ENCODE data around the gene PRPH. TPM values are rescaled to one million over a fixed set of nuclear protein-coding genes. Genes with fewer than 3 reads are reported as not detected.

Gene PRPH
- polyA plus RNA-seq, 2 of the 4 experiments (the other 2 are of a cell fraction): 0.50 to 1.7 TPM

GRCh38 chr12:49283541-49284429, 11.2 kb upstream of the PRPH start:
- POLR2A ChIA-PET: interaction anchor here (1.8 kb wide), 1 partner anchor 19 kb away, joined by 5 read pairs; the partner anchor contains the start of gene TUBA1C
- Histone ChIP-seq H3K4me1 (0 out of 3 replicates have a peak, but pooled peaks cover 9% of the 10 kb centered on the region), H3K4me3 (no peak overlapping the region), H3K27ac (no peak overlapping the region), H3K4me2 (no peak overlapping the region), H3K9me3 (no peaks in the 10 kb centered on the region)
- TF ChIP-seq RCOR1 (IDR thresholded peaks at IDR 0.05; ENCODE audit: low read depth, low read length): no peak
- TF ChIP-seq ZSCAN20 (CRISPR knock-in tag; IDR thresholded peaks at IDR 0.05): no peak
- TF ChIP-seq CTCF (IDR thresholded peaks at IDR 0.05): peak; percentile 13; the same call in 1 of the 3 replicates
- no peak for TF ChIP-seq FOSB (CRISPR knock-in tag; IDR thresholded peaks at IDR 0.05)
- TF ChIP-seq RAD21 (conservative IDR thresholded peaks at IDR 0.05 in 1 of 2, IDR thresholded peaks at IDR 0.05 in 1 of 2): peak in 1 of 2 experiments; percentile 13; a peak in 1 of 5 replicates
- TF ChIP-seq, protein P1, sequence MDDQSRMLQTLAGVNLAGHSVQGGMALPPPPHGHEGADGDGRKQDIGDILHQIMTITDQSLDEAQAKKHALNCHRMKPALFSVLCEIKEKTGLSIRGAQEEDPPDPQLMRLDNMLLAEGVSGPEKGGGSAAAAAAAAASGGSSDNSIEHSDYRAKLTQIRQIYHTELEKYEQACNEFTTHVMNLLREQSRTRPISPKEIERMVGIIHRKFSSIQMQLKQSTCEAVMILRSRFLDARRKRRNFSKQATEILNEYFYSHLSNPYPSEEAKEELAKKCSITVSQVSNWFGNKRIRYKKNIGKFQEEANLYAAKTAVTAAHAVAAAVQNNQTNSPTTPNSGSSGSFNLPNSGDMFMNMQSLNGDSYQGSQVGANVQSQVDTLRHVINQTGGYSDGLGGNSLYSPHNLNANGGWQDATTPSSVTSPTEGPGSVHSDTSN (IDR thresholded peaks at IDR 0.05): no peak
- no peak for DNase-seq (ENCODE audit: low read depth in 1 of 2, low spot score in 1 of 2)
- ATAC-seq: peak; percentile 80 to 92
- WGBS (ENCODE audit: missing lambda C conversion rate): 56% methylated on average over 18 of the region's 25 CpGs
- FAIRE-seq: no peak
- CTCF ChIA-PET: interaction anchor here (0.5 to 15.8 kb wide), 11 partner anchors 10 to 112 kb away, joined by 3 to 164 read pairs (median 3); partner anchors contain the start of genes PRPH and TUBA1C

GRCh38 chr12:49284672-49285071, 10.3 kb upstream of the PRPH start:
- Histone ChIP-seq H3K4me3 (no peak overlapping the region), H3K9me3 (no peaks in the 10 kb centered on the region), H3K4me1 (0 out of 3 replicates have a peak, but pooled peaks cover 9% of the 10 kb centered on the region), H3K4me2 (no peak overlapping the region), H3K27ac (no peak overlapping the region)
- no peak for ATAC-seq
- WGBS (ENCODE audit: missing lambda C conversion rate): 80% methylated on average over 4 of the region's 4 CpGs
- DNase-seq (ENCODE audit: low read depth in 1 of 2, low spot score in 1 of 2): no peak
- TF ChIP-seq RCOR1 (IDR thresholded peaks at IDR 0.05; ENCODE audit: low read depth, low read length) (no peak), CTCF (IDR thresholded peaks at IDR 0.05) (no peak), MAX (IDR thresholded peaks at IDR 0.05) (no peak), NR3C1 (IDR thresholded peaks at IDR 0.05) (no peak), NFE2L2 (conservative IDR thresholded peaks at IDR 0.05; ENCODE audit: low read length) (no peak), ESRRA (IDR thresholded peaks at IDR 0.05; ENCODE audit: borderline replicate concordance, low read length) (no peak), RAD21 (conservative IDR thresholded peaks at IDR 0.05 in 1 of 2, IDR thresholded peaks at IDR 0.05 in 1 of 2) (no peak), EHF (CRISPR knock-in tag; IDR thresholded peaks at IDR 0.05) (no peak), KDM1A (IDR thresholded peaks at IDR 0.05; ENCODE audit: low read depth) (no peak), HDAC2 (IDR thresholded peaks at IDR 0.05) (no peak), TFCP2L1 (CRISPR knock-in tag; IDR thresholded peaks at IDR 0.05) (no peak), CBX2 (IDR thresholded peaks at IDR 0.05; ENCODE audit: borderline replicate concordance, low read depth) (no peak), JUNB (IDR thresholded peaks at IDR 0.05) (no peak), POLR2A (IDR thresholded peaks at IDR 0.05; ENCODE audit: low read length) (no peak), TP53 (CRISPR knock-in tag; IDR thresholded peaks at IDR 0.05) (no peak), PHF8 (IDR thresholded peaks at IDR 0.05; ENCODE audit: borderline replicate concordance, low read depth) (no peak), HOXB5 (CRISPR knock-in tag; IDR thresholded peaks at IDR 0.05) (no peak)
- TF ChIP-seq, protein P2, sequence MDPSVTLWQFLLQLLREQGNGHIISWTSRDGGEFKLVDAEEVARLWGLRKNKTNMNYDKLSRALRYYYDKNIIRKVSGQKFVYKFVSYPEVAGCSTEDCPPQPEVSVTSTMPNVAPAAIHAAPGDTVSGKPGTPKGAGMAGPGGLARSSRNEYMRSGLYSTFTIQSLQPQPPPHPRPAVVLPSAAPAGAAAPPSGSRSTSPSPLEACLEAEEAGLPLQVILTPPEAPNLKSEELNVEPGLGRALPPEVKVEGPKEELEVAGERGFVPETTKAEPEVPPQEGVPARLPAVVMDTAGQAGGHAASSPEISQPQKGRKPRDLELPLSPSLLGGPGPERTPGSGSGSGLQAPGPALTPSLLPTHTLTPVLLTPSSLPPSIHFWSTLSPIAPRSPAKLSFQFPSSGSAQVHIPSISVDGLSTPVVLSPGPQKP (IDR thresholded peaks at IDR 0.05; ENCODE audit: low read depth, low read length): no peak
- TF ChIP-seq, protein P1 (IDR thresholded peaks at IDR 0.05): no peak
- TF ChIP-seq, protein P3, sequence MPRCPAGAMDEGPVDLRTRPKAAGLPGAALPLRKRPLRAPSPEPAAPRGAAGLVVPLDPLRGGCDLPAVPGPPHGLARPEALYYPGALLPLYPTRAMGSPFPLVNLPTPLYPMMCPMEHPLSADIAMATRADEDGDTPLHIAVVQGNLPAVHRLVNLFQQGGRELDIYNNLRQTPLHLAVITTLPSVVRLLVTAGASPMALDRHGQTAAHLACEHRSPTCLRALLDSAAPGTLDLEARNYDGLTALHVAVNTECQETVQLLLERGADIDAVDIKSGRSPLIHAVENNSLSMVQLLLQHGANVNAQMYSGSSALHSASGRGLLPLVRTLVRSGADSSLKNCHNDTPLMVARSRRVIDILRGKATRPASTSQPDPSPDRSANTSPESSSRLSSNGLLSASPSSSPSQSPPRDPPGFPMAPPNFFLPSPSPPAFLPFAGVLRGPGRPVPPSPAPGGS (IDR thresholded peaks at IDR 0.05): no peak
- FAIRE-seq: no peak
- CTCF ChIA-PET: interaction anchor here (0.7 to 15.8 kb wide), 13 partner anchors 10 to 269 kb away, joined by 3 to 164 read pairs (median 3); partner anchors contain the start of genes PRPH and TUBA1C
- POLR2A ChIA-PET: interaction anchor here (1.8 kb wide), 1 partner anchor 19 kb away, joined by 5 read pairs; the partner anchor contains the start of gene TUBA1C

All from A549 (cell line).